GM04504 (cell line): ENCODE measurements around the gene NISCH.

Experiments
- DNase-seq: peaks from one replicate; pipeline ENCODE4 v3.0.0-alpha.2; 2012; ENCODE audit warnings: low read depth

The NISCH gene

DNA sequence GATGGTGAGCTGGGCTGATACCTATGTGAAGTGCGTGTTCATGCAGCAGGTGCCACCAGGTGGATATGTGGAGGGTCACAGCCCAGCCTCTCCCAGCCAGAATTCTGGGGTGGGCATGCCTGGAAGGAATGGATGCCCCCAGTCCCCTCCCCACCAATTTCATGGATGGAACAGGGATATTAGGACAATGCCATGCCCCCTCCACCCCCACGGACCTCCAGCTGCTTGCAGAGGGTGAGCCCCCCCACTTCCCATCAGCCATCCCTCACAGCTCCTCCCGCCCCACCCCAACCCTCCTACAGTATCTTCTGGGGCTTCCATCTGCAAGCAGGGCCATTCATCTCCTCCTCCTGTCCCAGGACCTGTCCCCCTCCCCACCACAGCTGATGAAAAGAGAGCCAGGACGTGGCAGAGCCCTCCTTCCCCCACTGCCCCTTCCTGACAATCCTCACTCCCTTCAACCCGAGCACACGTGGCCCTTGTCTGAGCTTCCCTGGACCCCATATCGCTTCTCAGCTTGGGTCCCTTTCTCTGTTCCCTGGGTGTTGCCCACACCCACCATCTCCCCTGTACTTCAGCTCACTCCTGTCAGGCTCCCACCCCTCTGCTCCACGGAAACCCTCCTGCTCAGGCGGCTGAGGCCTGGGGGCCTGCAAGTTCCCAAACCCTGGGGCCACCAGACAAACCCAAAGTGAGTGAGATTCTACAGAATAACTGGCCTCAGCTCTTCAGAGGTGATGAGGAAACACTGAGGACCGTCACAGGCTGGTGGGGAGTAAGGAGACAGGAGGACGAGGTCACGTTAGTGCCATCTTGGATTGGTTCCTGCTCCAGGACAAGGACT is 7.7 kb upstream of the NISCH start:
- no peak for DNase-seq

DNA sequence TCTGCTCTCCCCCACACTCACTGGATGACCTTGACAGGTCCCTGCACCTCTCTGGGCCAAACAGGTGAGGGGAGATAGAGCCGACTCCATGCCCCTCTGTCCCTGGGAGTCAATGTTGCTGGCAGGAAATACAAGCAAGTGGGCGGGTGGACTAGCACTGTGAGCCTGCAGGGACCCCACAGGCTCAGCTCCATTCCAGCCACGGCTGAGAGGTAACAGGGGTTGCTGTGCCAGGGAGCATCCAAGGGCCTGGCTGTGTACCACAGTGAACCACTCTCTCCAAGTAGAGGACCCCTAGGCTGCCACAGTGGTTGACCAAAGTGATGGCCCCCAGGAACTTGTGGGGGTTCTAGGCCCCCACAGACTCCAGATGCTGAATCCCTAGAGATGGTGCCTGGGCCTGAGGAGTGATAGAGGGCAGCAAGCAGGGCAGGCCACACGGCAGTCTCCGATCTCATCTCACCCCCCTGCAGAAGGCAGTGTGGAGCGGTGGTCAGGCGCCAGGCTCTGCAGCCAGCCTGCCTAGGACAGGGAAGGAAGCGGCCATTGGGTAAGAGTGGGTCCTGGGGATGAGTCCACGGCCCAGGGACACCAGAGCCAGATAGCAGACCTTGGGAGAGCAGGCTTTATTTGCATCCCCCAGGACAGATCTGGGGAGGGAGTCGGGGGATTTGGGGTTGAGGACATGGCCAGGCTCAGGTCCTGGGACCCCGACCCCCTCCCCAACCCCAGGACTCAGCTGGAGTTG is 4.7 kb upstream of the NISCH start:
- DNase-seq: no peak

DNA sequence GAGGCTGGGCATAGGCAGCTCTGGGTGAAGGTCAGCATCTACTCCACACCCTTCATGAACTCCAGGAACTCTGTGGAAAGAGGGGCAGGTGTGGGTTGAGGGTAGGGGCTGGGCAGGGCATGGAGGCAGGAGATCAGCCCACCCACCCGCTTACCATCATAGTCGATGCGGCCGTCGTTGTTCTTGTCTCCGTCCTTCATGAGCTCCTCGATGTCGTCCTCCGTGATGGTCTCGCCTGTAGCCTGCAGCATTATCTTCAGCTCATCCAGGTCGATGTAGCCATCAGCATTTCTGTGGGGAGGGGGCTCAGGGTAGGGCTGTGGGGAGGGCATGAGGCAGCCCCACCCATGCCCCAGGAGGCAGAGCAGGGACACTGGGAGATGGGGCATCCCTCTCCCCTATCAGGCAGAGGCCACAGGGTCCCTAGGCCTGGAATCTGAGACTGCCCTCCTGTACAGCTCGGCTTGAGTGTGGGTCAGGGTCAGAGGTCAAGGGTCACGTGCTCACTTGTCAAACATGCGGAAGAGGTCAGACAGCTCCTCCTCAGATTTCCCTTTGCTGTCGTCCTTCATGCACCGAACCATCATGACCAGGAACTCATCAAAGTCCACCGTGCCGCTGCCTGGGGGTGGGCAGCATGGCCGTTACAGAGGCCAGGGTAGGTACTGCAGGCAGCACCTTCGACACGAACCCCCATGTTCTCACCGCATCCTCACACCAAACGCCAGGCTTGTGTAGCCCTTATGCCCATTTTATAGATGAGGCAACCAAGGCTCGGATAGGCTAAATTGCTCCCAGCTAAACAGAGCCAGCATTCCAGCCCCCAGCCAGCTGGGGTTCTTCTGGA is 3.9 kb upstream of the NISCH start:
- no peak for DNase-seq

DNA sequence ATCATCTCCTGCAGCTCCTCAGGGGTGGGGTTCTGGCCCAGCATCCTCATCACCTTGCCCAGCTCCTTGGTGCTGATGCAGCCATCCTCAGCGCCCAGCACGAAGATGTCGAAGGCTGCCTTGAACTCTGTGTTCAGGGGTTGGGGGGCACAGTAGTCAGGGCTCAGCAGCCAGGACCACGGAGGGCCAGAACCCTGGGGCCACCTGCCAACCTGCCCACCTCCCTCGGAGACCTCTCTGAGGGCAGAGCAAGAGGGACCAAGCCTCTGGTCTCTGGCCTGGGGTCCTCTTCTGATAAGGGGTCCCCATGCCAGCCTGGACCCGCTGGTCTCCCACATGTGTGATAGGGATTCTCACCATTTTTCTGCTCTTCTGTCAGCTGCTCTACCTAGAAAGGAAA is 3.3 kb upstream of the NISCH start:
- DNase-seq: no peak

DNA sequence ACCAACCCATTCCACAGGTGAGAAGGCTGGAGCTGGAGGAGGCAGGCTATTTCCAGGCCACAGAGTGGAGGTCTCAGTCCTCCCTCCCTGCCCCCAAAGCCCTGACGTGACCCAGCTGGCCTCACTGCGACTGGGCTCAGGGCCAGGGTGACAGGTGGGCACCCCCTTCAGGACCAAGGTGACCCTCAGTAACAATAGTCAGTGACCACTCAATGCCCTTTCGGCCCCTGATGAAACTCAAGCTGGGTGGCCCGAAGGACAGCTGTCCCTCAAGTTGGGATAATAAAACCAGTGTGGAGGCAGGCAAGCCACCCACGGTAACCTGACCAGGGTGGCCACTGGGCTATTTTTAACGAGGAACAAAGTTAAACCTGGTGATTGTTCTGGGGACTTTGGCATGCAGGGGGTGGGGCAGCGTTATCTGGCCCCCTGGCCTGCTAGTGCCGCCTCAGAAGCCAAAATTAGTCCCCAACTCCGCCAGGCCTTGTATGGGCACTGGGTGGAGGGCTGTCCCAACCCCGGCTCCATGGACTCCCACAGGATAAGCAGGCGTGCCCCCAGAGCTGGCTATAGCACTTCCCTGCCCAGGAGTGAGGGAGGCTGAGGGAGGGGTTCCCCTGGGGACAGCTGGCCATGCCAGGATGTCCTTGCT is 2.7 kb upstream of the NISCH start:
- no peak for DNase-seq

DNA sequence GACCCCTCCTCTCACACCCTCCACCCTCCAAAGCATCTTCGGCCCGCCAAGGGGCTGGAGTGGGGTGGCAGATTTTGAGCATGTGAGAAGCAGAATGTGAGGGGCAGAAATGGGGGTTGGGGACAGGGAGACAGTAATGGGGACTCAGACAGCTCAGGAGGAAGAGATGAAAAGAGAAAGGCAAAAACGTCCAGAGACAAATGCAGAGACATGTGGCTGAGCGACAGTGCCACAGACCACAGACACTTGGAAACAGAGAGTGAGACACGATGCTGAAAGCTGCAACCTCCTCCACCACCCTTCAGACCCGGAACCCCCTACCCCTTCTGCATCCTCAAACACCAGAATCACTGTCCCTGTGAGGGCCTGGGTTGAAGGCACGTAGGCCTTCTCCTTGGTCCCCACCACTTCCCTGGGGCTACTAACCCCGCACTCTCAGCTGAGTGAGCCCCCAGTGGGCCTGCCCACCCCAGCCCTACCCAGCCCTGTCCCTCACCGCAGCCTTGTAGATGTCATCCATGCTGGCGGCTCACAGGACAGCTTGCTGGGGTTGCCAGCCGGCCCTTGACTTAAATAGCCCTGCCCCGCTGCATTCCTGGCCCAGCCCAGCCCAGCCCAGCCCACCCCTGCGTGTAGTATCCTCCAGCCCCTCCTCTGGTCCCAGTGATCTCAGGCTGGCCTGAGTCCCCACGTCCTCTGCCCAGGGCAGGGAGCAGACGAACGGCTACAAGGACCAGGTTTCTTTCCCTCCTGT is 1.7 kb upstream of the NISCH start, which contains the start of gene TNNC1:
TSS of gene TNNC1 (minus strand) at position 546 of the 754 bp plus-strand sequence. CDS start at position 520, 26 bp downstream.
- DNase-seq: no peak

DNA sequence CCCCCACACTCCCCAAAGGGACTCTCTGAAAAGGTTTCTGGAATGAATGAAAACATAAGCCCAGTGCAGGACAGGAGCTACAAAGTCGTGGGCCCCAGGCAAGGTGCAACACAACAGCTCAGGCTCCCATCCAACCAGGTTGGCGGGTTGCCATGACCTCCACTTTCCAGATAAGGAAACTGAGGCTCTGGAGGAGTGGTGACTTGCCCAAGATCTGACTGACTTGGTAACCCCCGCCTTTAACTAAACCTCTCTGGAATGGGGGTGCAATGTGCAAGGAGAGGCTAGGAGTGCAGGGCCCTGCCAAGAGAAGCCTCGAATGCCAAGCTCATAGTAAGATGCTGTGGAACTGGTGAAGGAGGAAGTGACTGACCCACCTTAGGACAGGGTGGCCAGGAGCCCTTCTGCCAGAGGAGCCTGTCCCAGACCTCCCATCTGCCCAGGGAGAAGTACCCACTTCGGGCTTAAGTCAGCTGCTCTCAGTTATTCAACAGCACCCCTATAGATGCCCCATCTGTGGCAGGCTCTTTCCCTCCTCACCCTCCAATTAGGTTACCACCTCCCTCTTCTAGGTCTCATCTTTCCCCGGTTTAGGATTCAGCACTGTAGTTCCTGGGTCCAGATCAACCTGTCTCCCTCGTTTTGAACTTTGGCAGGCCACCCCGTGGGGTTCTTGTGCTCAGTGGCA is 1.0 kb upstream of the NISCH start:
- no peak for DNase-seq

DNA sequence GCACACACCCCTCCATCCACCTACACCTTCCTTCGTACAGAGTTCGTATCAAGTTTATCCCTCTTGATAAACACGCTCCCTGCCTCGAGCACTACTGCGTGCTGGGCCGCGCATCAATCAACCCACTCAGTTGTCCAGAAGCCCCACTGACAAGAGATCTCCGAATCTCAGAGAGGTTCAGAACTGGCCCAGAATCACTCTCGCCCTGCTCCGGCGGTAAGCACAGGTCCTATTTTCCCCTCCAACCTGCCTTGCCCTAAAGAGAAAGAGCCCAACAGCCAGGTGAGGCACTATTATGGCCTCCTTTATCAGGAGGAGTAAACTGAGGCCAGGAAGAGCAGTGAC is 494 bp upstream of the NISCH start:
- DNase-seq: no peak

DNA sequence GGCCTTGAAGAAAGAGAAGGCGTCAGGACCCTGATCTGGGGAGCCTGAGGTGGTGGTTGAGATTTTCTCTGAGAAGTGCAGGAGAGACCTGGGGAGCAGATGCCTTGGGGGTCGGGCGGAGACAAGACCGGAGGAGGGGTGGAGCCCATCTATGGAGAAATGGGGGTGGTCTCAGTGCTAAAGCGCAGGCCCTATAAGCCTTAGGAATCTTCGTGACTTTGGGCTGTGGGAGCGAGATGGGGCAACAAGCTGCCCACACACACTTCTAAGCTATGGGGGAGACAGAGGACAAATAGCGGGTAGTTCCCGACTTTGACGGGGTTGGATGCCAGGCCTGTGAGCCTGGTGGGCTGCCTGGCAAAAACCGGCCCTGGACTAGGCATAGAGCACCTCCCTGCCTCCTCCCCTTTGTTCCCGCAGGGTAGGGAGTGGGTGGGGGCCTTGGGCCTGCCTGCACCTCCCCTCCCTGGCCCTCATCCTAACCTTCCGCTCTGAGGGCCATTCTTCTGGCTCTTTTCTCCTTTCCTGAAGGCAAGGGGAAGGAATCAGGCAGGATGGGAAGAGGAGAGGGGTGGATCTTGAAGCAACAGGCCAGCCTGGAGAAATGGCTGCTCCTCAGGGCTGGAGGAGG is 880 bp downstream of the NISCH start:
- peak; percentile 16 for DNase-seq

DNA sequence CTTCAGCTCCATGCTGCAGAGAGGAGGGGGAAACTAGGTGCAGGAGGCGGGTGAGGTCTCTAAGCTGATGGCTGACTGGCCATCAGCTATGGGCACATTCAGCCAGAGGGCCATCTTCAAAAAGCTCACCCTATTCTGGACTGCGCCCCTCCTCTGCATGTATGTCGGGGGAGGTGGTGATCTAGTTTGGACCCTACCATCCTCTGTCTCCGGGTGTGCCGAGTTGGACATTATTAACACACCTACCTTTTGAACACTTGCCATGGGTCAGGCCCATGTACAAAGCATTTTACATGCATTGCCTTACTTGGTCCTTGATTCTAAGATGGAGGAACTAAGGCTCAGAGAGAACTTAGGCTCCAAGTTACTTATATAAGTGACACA is 1.4 kb downstream of the NISCH start:
- DNase-seq: no peak

DNA sequence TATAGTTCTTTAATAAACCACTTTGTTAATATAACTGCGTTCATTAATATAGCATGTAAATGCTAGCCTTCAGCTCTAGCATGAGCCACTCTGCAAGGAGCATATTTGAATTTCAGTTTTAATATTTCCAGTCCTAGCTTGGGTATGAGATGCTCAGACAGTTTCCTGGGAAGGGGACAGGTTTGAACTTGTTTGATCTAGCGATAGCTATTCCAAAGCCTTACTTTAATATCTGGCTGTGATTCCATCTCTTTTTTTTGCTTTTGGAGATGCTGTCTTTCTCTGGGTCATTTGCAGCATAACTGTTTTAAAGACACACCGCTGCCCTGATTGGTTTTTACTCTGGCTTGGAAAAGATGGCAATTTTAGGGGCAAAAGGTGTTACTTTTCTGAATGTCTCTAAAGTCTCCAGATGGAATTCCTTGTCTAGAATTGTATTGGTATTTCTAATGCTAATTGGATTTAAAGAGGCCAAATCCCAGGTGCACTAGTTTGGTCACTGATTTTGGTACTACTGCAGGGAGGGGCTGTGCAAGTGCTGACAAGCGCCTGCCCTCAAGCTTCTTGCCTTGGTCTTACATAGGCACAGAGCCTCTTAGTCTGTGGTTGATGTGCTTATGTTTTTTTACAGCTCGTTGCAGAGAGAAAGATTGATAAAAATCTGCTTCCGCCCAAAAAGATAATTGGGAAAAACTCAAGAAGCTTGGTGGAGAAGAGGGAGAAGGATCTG is 2.8 kb downstream of the NISCH start:
- no peak for DNase-seq

DNA sequence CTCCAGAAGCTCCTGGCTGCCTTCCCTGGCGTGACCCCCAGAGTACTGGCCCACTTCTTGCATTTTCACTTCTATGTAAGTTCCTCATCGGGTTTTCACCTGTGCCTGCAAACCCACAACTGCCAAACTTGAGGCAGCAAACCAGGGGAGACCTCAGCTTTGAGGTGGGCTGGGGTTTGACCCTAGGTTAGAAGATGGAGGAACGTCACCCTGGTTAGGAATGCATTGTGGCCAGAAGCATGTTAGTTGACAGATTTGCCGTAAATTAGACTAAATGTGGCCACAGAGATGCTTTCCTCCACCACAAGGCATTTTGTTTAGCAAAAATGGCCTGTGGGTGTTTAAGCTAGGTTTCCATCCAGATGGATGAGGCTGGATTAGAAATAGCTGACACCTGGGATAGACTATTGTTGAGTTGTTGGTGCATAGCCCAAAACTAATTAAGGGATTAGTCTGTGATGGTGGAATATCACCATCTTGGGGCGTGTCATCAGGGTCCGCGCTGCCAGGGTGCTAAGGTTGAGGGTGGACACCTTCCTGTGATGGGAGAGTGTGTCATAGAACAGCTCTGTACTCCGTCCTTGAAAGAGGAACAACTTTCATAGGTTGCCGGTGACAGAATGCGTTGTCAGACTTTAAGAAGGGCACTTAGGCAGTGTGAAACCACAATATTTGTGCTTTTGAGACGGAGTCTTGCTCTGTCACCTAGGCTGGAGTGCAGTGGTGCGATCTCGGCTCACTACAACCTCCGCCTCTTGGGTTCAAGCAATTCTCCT is 3.6 kb downstream of the NISCH start:
- no peak for DNase-seq

DNA sequence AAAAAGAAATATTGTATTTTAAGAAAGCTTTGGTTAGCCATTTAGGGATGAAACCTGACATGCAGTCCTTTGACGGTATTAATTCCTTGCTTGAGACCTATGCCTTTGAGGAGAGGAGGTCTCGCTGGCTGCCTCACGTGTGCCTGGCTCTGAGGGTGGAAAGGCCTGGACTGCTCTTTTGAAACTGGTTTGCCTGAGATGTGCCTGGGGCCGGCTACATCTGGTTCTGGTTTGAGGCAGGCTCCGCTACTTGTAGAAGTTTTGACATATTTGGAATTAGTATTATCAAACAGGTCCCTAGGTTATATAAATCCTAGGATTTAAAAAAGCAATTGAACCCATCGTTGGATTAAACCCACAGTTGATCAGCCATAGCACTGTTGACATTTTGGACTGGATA is 6.5 kb downstream of the NISCH start:
- no peak for DNase-seq

DNA sequence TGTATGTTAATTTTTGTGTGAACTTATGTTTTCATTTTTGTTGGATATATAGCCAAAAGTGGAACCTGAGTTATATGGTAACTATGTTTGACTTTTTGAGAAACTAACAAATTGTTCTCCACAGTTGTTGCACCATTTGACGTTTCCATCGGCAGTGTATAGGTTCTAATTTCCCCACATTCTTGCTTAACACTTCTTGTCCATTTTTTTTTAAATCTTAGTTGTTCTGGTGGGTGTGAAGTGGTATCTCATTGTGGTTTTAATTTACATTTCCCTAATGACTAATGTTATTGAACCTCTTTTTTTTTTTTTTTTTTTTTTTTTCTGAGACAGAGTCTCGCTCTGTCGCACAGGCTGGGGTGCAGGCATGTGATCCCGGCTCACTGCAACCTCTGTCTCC is 8.0 kb downstream of the NISCH start:
- DNase-seq: no peak

DNA sequence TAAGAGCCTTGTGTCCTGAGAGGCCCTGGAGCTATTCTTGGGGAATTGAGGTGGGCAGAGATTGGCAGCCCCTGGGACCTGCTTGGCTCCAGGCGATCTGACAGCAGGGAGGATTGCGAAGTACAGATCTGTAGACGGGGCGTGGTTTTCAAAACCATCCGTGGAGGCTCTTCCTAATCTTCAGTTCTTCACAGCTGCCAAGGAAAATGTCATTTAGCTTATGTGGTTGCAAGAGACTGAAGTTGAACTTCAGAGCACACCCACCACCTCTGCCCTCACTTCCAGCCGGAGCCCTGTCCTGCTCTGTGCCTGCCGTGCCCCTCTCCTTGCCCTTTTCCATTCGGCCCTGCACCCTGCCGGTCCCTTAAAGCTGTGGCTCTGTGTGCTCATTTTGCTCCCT is 12.9 kb downstream of the NISCH start:
- peak; percentile 7 for DNase-seq

DNA sequence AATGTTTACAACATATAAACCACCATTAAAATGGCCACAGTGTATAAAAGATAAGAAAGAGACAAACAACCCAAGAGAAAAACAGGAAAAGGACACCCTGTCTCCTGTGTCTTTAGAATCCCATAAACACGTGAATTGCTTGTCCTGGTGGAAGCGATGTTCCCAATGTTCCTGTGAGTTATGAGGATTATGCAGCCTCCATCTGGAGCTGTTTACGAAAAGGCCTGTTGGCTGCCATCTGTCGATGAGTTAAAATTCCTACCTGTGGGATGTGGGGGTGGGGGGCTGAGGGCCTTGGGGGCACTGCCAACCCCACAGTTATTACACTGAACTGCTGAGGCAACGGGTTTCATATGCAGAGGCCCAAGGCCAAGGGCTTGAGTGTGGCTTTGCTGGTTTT is 13.6 kb downstream of the NISCH start:
- no peak for DNase-seq

DNA sequence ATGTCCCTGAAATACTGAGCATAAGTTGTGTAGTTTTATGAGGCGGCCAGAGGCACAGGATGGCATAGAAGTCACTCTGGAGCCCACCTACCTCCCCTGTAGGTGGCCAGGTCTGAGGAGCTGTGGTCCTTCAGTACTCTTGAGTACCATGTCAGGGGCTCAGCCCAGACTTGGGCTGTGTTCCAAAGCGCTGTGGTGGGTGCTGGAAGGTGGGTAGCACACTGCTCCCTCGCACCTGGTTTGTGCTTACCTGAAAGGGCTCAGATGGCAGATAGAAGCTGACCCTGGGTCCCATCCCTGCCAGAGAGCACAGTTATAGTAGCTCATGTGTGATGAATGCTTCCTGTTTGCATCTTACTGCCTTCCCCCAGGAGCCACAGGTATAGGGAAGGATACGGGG is 15.5 kb downstream of the NISCH start:
- no peak for DNase-seq

DNA sequence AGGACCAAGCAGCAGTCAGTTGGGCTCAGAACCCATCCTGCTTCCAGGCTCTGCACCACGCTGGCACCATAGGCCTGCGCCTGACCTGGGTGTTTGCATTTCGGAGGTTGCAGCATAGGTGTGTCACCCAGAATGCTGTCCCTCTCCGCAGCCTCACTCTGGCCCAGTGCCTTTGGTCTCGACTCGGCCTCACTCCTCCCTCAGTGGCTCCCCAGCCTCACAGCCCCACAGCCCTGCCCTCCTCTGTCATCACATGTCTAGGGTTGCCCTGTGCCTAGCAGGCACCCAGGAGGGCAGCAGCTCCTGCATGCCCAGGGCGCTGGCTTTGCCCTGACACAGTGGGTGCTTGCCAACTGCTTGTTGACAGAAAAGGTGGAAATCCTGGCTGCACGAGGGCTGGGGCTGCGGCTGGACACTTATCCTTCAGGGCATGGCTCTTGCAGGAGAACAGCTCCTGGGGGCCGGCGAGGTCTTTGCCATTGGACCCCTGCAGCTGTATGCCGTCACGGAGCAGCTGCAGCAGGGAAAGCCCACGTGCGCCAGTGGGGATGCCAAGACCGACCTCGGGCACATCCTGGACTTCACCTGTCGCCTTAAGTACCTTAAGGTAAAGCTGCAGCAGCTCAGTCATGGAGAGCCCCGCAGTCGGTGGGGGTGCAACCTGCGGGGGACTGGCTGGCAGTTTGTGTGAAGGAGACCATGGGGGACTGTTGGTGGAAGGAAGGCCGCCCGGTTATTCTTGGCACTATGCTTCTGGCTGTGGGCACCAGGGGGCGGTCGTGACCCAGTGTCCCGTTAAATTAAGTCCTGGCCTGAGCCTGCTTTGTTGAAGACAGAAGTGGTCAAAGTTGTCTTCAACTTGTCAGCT is 16.2 kb downstream of the NISCH start:
- DNase-seq: peak; percentile 9
